HepG2 (cell line): ENCODE measurements around the gene EIF2AK2. TPM values are rescaled to one million over a fixed set of nuclear protein-coding genes. Genes with fewer than 3 reads are reported as not detected.

ENCODE experiments used
- ATAC-seq: fragments of 200-7000 bp; cut with Tn5 transposase; 3 replicates; pipeline ENCODE4 v1.9.1; 2020; ENCODE audit warnings: mild to moderate bottlenecking, moderate library complexity
- BruUV-seq: library from RNA; stranded (reverse); fragments of 400-500 nt; replicated peaks from 2 replicates; lab custom pipeline; 2021; lab: Mats Ljungman, UMichigan
- CTCF ChIA-PET: fragments of 300-600 bp; formaldehyde crosslinking; extraction: SDS; loops from one replicate; lab custom pipeline; 2021; ENCODE audit warnings: low total read pairs, inconsistent platforms, low intra/inter-chr PET ratio; lab: Yijun Ruan, JAX
- POLR2A ChIA-PET: fragments of 350-600 bp; sonication (Branson Sonifier 250); formaldehyde crosslinking; loops from one replicate; lab custom pipeline; 2020; ENCODE audit warnings: antibody characterized with exemption, inconsistent platforms; lab: Yijun Ruan, JAX
- DNase-seq: peaks from one replicate; pipeline ENCODE4 v3.0.0-alpha.2; 2015; ENCODE audit warnings: low spot score
- FAIRE-seq: peaks from 3 replicates; lab custom pipeline; 2011; peaks lifted over from hg19 to GRCh38; lab: Jason Lieb, UNC
- H2AFZ ChIP-seq: one replicate; pipeline ENCODE4 v1.6.1; 2011; ENCODE audit warnings: low read length, inconsistent platforms
- H3K27ac ChIP-seq: fragments of 300-600 bp; 3 replicates; pipeline ENCODE4 v1.8.0; 2011; ENCODE audit warnings: mixed run types, mild to moderate bottlenecking, mixed read lengths, low read length, inconsistent platforms; ENCODE audit not compliant: insufficient read depth; ENCODE audit errors: extremely low read length
- H3K27me3 ChIP-seq, 2 experiments: fragments of 200-600 bp in 1 of 2; 2 replicates in 1 of 2; 3 replicates in 1 of 2; pipeline versions ENCODE4 v1.6.0 to v1.8.0; 2011; ENCODE audit warnings: low read length in 2 of 2, mild to moderate bottlenecking in 2 of 2, moderate library complexity in 2 of 2, inconsistent platforms in 1 of 2; ENCODE audit not compliant: insufficient read depth in 2 of 2, control insufficient read depth in 1 of 2
- H3K36me3 ChIP-seq, 2 experiments: fragments of 200-600 bp in 1 of 2; replicated peaks in 1 of 2; 2 replicates in 1 of 2; 3 replicates in 1 of 2; pipeline versions ENCODE4 v1.5.1 to v1.8.0; 2011; ENCODE audit warnings: low read length in 2 of 2, inconsistent platforms in 1 of 2; ENCODE audit not compliant: insufficient read depth in 2 of 2, control insufficient read depth in 1 of 2
- H3K4me1 ChIP-seq: 2 replicates; pipeline ENCODE4 v1.5.1; 2012; ENCODE audit warnings: low read length, inconsistent platforms; ENCODE audit not compliant: insufficient read depth
- H3K4me2 ChIP-seq: 2 replicates; pipeline ENCODE4 v1.6.0; 2011; ENCODE audit warnings: low read depth, low read length, inconsistent platforms
- H3K4me3 ChIP-seq, 3 experiments: fragments of 200-600 bp in 1 of 3; sonication (generic), shearing (Covaris generic) in 1 of 3; replicated peaks in 1 of 3; 2 replicates each; pipeline ENCODE4 v1.5.1; 2011 to 2016; ENCODE audit warnings: low read length in 3 of 3, inconsistent platforms in 2 of 3, low read depth in 2 of 3, mild to moderate bottlenecking in 2 of 3, control low read depth in 1 of 3, mixed read lengths in 1 of 3; ENCODE audit not compliant: insufficient read depth in 1 of 3
- H3K79me2 ChIP-seq: one replicate; pipeline ENCODE4 v1.6.1; 2011; ENCODE audit warnings: low read length, inconsistent platforms; ENCODE audit not compliant: insufficient read depth
- H3K9ac ChIP-seq: 2 replicates; pipeline ENCODE4 v1.6.0; 2011; ENCODE audit warnings: mild to moderate bottlenecking, low read depth, low read length, inconsistent platforms; ENCODE audit not compliant: insufficient read depth
- H3K9me3 ChIP-seq: 2 replicates; pipeline ENCODE4 v1.5.1; 2012; ENCODE audit warnings: mild to moderate bottlenecking, low read length
- H4K20me1 ChIP-seq: 2 replicates; pipeline ENCODE4 v1.6.0; 2011; ENCODE audit warnings: inconsistent platforms, mild to moderate bottlenecking, low read length, moderate library complexity; ENCODE audit not compliant: insufficient read depth
- ARID3A ChIP-seq: IDR thresholded peaks from 2 replicates; pipeline ENCODE4 v1.6.1; 2012; ENCODE audit warnings: low read depth, low read length, improper control_type of control experiment
- DMTF1 ChIP-seq: sonication (generic); formaldehyde crosslinking; IDR thresholded peaks from 2 replicates; pipeline ENCODE4 v1.4.0; 2020; ENCODE audit warnings: mild to moderate bottlenecking, missing genetic modification reagents
- KAT7 ChIP-seq: IDR thresholded peaks from 2 replicates; pipeline ENCODE4 v1.6.1; 2018; ENCODE audit warnings: borderline replicate concordance, missing compliant biosample characterization
- MYNN ChIP-seq: sonication (generic); formaldehyde crosslinking; IDR thresholded peaks from 2 replicates; pipeline ENCODE4 v1.4.0; 2020; ENCODE audit warnings: mild to moderate bottlenecking, low read depth, missing genetic modification reagents
- NCOR1 ChIP-seq: fragments of 200-600 bp; sonication (generic); IDR thresholded peaks from 2 replicates; pipeline ENCODE4 v1.7.0; 2017; ENCODE audit warnings: antibody characterized with exemption, low read length, borderline replicate concordance
- STAT6 ChIP-seq: sonication (generic); formaldehyde crosslinking; IDR thresholded peaks from 2 replicates; pipeline ENCODE4 v1.4.0; 2020; ENCODE audit warnings: missing genetic modification reagents, mild to moderate bottlenecking, borderline replicate concordance
- TAF1 ChIP-seq: sonication (generic); formaldehyde crosslinking; IDR thresholded peaks from 2 replicates; pipeline ENCODE4 v1.4.0; 2020; ENCODE audit warnings: missing genetic modification reagents
- ZBTB2 ChIP-seq: sonication (generic); formaldehyde crosslinking; IDR thresholded peaks from 2 replicates; pipeline ENCODE4 v1.8.0; 2022; ENCODE audit warnings: low read depth, missing genetic modification reagents
- ZNF224 ChIP-seq: sonication (generic); formaldehyde crosslinking; IDR thresholded peaks from 2 replicates; pipeline ENCODE4 v1.5.0; 2020; ENCODE audit warnings: mild to moderate bottlenecking, missing genetic modification reagents
- ZNF550 ChIP-seq: sonication (generic); formaldehyde crosslinking; IDR thresholded peaks from 2 replicates; pipeline ENCODE4 v1.4.0; 2020; ENCODE audit warnings: mild to moderate bottlenecking, missing genetic modification reagents, borderline replicate concordance
- ZNF713 ChIP-seq: sonication (generic); formaldehyde crosslinking; IDR thresholded peaks from 2 replicates; pipeline ENCODE4 v1.4.0; 2020; ENCODE audit warnings: mild to moderate bottlenecking, missing genetic modification reagents
- ZNF720 ChIP-seq: sonication (generic); formaldehyde crosslinking; IDR thresholded peaks from 2 replicates; pipeline ENCODE4 v1.4.0; 2020; ENCODE audit warnings: missing genetic modification reagents
- ZNF724P ChIP-seq: sonication (generic); formaldehyde crosslinking; IDR thresholded peaks from 2 replicates; pipeline ENCODE4 v1.8.0; 2022; ENCODE audit warnings: missing genetic modification reagents, borderline replicate concordance
- ZSCAN25 ChIP-seq: sonication (generic); formaldehyde crosslinking; IDR thresholded peaks from 2 replicates; pipeline ENCODE4 v1.8.0; 2022; ENCODE audit warnings: mild to moderate bottlenecking, missing genetic modification reagents
- WGBS: methylation state at CpG from one replicate; pipeline ENCODE4 v1.1.6; 2017; ENCODE audit warnings: low lambda C conversion rate; 5-methylcytosine and 5-hydroxymethylcytosine counted together
- in situ Hi-C: cut with HindIII; loops from 2 replicates; pipeline ENCODE4 v1.10.0; 2017; ENCODE audit warnings: low pct_unique_long_range_greater_than_20kb; ENCODE audit not compliant: extremely low pct_ligation_motif_present
- intact Hi-C: fragments of 100-400 bp; cut with micrococcal nuclease; formaldehyde crosslinking; loops from one replicate; pipeline ENCODE4 v1.10.0; 2022; ENCODE audit not compliant: unreplicated experiment
- polyA plus RNA-seq, 8 experiments: library from polyadenylated mRNA; depleted of rRNA in 3 of 8; stranded (reverse) in 7 of 8; unstranded in 1 of 8; fragments of >200 nt; fragmentation: Illumina TruSeq in 4 of 8; extraction: Trizol in 4 of 8; gene quantifications; 2 replicates each; pipeline versions ENCODE4 v1.2.1 to v1.2.3, GENCODE V29; 2011 to 2016; ENCODE audit warnings: low read depth in 4 of 8, missing spikeins in 1 of 8, mixed read lengths in 1 of 8; ENCODE audit not compliant: insufficient read depth in 1 of 8
- total RNA-seq, 5 experiments: library from RNA; depleted of rRNA; stranded (reverse); fragments of >200 nt; fragmentation: Illumina TruSeq; extraction: Trizol; gene quantifications; 2 replicates each; pipeline ENCODE4 v1.2.3, GENCODE V29; 2016; ENCODE audit warnings: low read depth in 1 of 5

The EIF2AK2 gene
- total and polyA plus RNA-seq, 2 of the 13 experiments (the other 11 are each of a cell fraction or from before 2014, with no cell fraction given): 10.2 to 26.1 TPM

GRCh38 chr2:37068686-37069085 is 88.1 kb downstream of the EIF2AK2 start:
- WGBS: 98% methylated on average over 6 of the region's 6 CpGs
- no peaks in the 10 kb centered on the region for H4K20me1 ChIP-seq
- no peak for TF ChIP-seq NCOR1
- TF ChIP-seq ARID3A: no peak
- TF ChIP-seq ZBTB2 (CRISPR knock-in tag): no peak
- no peak for TF ChIP-seq DMTF1 (CRISPR knock-in tag)
- TF ChIP-seq ZNF713 (CRISPR knock-in tag): no peak
- no peak for TF ChIP-seq ZNF720
- no peak for TF ChIP-seq KAT7 (CRISPR knock-in tag)
- TF ChIP-seq ZNF224: no peak
- TF ChIP-seq ZNF724P (CRISPR knock-in tag): no peak
- no peak for TF ChIP-seq MYNN
- no peak for TF ChIP-seq ZNF550
- TF ChIP-seq STAT6: no peak
- no peak for TF ChIP-seq ZSCAN25 (CRISPR knock-in tag)
- TF ChIP-seq TAF1: no peak

More at GRCh38 chr2:37068686-37069085, 88.1 kb downstream of the EIF2AK2 start:
- in situ Hi-C loops: no loop called here
- no peaks in the 10 kb centered on the region for H3K4me1 ChIP-seq
- POLR2A ChIA-PET: no interaction called here
- peaks cover 7 to 53% of the 10 kb centered on the region in 2 experiments for H3K36me3 ChIP-seq
- no TSS peak for BruUV-seq
- H3K9me3 ChIP-seq: no peaks in the 10 kb centered on the region
- intact Hi-C loops: no loop called here
- H3K79me2 ChIP-seq: no peaks in the 10 kb centered on the region
- no peak overlapping the region for H3K27ac ChIP-seq
- H3K27me3 ChIP-seq: no peaks in the 10 kb centered on the region
- H3K4me2 ChIP-seq: no peak overlapping the region
- CTCF ChIA-PET: no interaction called here
- H3K9ac ChIP-seq: no peak overlapping the region
- H3K4me3 ChIP-seq: no peak overlapping the region
- ATAC-seq (no peak), DNase-seq (no peak), FAIRE-seq (no peak)
- H2AFZ ChIP-seq: no peak overlapping the region
